ENCODE data around the gene DNAH9. TPM values are rescaled to one million over a fixed set of nuclear protein-coding genes. Genes with fewer than 3 reads are reported as not detected.

DNAH9 gene, protein sequence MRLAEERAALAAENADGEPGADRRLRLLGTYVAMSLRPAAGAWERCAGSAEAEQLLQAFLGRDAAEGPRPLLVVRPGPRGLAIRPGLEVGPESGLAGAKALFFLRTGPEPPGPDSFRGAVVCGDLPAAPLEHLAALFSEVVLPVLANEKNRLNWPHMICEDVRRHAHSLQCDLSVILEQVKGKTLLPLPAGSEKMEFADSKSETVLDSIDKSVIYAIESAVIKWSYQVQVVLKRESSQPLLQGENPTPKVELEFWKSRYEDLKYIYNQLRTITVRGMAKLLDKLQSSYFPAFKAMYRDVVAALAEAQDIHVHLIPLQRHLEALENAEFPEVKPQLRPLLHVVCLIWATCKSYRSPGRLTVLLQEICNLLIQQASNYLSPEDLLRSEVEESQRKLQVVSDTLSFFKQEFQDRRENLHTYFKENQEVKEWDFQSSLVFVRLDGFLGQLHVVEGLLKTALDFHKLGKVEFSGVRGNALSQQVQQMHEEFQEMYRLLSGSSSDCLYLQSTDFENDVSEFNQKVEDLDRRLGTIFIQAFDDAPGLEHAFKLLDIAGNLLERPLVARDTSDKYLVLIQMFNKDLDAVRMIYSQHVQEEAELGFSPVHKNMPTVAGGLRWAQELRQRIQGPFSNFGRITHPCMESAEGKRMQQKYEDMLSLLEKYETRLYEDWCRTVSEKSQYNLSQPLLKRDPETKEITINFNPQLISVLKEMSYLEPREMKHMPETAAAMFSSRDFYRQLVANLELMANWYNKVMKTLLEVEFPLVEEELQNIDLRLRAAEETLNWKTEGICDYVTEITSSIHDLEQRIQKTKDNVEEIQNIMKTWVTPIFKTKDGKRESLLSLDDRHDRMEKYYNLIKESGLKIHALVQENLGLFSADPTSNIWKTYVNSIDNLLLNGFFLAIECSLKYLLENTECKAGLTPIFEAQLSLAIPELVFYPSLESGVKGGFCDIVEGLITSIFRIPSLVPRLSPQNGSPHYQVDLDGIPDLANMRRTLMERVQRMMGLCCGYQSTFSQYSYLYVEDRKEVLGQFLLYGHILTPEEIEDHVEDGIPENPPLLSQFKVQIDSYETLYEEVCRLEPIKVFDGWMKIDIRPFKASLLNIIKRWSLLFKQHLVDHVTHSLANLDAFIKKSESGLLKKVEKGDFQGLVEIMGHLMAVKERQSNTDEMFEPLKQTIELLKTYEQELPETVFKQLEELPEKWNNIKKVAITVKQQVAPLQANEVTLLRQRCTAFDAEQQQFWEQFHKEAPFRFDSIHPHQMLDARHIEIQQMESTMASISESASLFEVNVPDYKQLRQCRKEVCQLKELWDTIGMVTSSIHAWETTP (N-terminal part only)
- 0.08 and 0.21 TPM in 2 replicates for total RNA-seq

DNA sequence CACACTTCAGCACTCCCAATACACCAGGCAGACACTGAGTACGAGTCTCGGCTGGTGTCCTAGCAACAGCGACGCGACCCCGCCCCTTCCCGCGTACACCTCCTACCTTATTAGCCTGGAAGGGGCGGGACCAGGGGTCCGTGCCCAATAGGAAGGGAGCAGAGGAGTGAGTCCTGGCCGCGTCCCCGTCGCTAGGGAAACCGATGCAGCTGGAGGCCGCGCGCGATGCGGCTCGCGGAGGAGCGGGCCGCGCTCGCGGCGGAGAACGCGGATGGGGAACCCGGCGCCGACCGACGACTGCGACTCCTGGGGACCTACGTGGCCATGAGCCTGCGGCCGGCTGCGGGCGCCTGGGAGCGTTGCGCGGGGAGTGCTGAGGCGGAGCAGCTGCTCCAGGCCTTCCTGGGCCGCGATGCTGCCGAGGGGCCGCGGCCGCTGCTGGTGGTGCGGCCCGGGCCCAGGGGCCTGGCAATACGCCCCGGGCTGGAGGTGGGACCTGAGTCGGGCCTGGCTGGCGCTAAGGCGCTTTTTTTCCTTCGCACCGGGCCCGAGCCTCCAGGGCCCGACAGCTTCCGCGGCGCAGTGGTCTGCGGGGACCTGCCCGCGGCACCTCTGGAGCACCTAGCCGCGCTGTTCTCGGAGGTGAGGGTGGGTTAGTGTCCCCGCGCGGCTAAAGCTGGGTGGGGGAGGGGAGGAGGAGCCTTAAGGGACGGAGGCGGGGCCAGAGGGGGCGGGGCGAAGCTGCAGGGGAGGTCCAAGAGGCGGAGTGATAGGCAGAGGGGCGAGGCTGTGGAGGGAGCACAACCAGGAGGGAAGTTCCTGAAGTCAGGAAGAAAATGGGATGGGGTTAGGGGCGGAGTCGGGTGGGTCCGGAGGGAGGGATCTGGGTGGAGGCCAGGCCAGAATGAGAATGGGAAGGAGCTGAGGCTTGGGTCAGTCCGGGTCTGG lies at the start of gene DNAH9:
DNAH9 (plus strand) TSS at position 197 of the 948 bp plus-strand sequence; CDS start at position 226, 29 bp downstream.
- DNase-seq (ENCODE audit: low read depth): peak; percentile 77
- H3K4me3 ChIP-seq (ENCODE audit: low read depth, low read length): peak within 1 kb of the TSS; percentile 59

DNA sequence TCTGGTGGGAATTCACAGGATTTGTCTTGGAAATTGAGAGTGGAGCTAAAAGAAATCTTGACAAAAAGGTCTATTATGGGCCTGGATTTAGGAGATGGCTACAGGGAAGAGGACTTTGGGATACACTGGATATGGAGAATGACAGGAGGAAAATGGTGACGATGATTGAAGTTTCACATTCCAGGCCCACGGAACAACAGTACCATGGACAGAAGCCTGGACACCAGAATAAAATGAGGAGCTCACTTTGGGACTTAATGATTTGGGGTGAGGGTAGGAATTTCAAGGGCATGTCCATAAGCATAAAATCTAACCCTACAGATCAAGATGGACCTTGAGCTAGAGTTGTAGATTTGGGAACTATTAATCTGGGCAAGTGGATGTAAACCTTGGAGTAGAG lies 47.8 kb upstream of the DNAH9 start:
- Histone ChIP-seq H3K36me3 (ENCODE audit: control insufficient read depth, insufficient read depth, low read length) (no peaks in the 10 kb centered on the region), H3K27me3 (ENCODE audit: control insufficient read depth, insufficient read depth, low read length) (no peaks in the 10 kb centered on the region), H3K4me3 (ENCODE audit: low read depth, low read length) (no peak overlapping the region)
- no peak for DNase-seq (ENCODE audit: low read depth)
- TF ChIP-seq, protein P1, sequence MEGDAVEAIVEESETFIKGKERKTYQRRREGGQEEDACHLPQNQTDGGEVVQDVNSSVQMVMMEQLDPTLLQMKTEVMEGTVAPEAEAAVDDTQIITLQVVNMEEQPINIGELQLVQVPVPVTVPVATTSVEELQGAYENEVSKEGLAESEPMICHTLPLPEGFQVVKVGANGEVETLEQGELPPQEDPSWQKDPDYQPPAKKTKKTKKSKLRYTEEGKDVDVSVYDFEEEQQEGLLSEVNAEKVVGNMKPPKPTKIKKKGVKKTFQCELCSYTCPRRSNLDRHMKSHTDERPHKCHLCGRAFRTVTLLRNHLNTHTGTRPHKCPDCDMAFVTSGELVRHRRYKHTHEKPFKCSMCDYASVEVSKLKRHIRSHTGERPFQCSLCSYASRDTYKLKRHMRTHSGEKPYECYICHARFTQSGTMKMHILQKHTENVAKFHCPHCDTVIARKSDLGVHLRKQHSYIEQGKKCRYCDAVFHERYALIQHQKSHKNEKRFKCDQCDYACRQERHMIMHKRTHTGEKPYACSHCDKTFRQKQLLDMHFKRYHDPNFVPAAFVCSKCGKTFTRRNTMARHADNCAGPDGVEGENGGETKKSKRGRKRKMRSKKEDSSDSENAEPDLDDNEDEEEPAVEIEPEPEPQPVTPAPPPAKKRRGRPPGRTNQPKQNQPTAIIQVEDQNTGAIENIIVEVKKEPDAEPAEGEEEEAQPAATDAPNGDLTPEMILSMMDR (IDR thresholded peaks at IDR 0.05; ENCODE audit: insufficient read depth, low read length, poor library complexity, severe bottlenecking): no peak

More for the DNA sequence above, at the start of gene DNAH9:
- H3K27me3 ChIP-seq (ENCODE audit: control insufficient read depth, insufficient read depth, low read length): no peaks in the 10 kb centered on the region
- TF ChIP-seq, protein P1 (IDR thresholded peaks at IDR 0.05; ENCODE audit: insufficient read depth, low read length, poor library complexity, severe bottlenecking): no peak
- no peaks in the 10 kb centered on the region for H3K36me3 ChIP-seq (ENCODE audit: control insufficient read depth, insufficient read depth, low read length)

GRCh38 chr17:11551442-11551841 lies 46.8 kb upstream of the DNAH9 start:
- Histone ChIP-seq H3K27me3 (ENCODE audit: control insufficient read depth, insufficient read depth, low read length) (no peaks in the 10 kb centered on the region), H3K36me3 (ENCODE audit: control insufficient read depth, insufficient read depth, low read length) (no peaks in the 10 kb centered on the region), H3K4me3 (ENCODE audit: low read depth, low read length) (no peak overlapping the region)
- DNase-seq (ENCODE audit: low read depth): no peak
- TF ChIP-seq, protein P1 (IDR thresholded peaks at IDR 0.05; ENCODE audit: insufficient read depth, low read length, poor library complexity, severe bottlenecking): no peak

DNA sequence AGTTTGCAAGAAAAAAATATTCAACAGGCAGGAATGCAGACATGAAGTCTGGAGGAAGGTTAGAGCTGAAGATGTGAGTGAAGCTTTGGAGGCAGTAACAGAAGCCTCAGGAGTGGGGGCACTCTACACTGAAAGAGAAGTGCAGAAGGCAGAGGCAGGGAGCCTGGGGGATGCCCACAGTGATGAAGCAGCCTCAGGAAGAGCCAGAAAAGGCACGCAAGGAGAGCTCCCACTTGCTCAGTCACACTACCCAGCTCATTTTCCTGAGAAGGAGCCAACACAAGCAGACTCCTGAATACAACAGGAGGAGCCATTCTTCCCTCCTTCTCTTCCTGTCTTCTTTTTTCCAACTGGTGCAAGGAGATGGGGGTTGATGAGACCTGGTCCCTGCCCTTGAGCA lies 45.1 kb upstream of the DNAH9 start:
- H3K36me3 ChIP-seq (ENCODE audit: control insufficient read depth, insufficient read depth, low read length): no peaks in the 10 kb centered on the region
- TF ChIP-seq, protein P1 (IDR thresholded peaks at IDR 0.05; ENCODE audit: insufficient read depth, low read length, poor library complexity, severe bottlenecking): no peak
- DNase-seq (ENCODE audit: low read depth): no peak
- no peak overlapping the region for H3K4me3 ChIP-seq (ENCODE audit: low read depth, low read length)
- no peaks in the 10 kb centered on the region for H3K27me3 ChIP-seq (ENCODE audit: control insufficient read depth, insufficient read depth, low read length)

- TF ChIP-seq, protein P1 (IDR thresholded peaks at IDR 0.05; ENCODE audit: insufficient read depth, low read length, poor library complexity, severe bottlenecking): no peak
- no peak for DNase-seq (ENCODE audit: low read depth)
Observed at GRCh38 chr17:11554042-11554441, 44.2 kb upstream of the DNAH9 start.

More at GRCh38 chr17:11554042-11554441, 44.2 kb upstream of the DNAH9 start:
- no peaks in the 10 kb centered on the region for H3K36me3 ChIP-seq (ENCODE audit: control insufficient read depth, insufficient read depth, low read length)
- H3K4me3 ChIP-seq (ENCODE audit: low read depth, low read length): no peak overlapping the region
- H3K27me3 ChIP-seq (ENCODE audit: control insufficient read depth, insufficient read depth, low read length): no peaks in the 10 kb centered on the region
